Endothelial cell of umbilical vein (primary cell): ENCODE results near the gene IZUMO4. TPM values are rescaled to one million over a fixed set of nuclear protein-coding genes. Genes with fewer than 3 reads are reported as not detected.

Experiments
- BruUV-seq: library from RNA; stranded (reverse); fragments of 400-500 nt; replicated peaks from 2 replicates; lab custom pipeline; 2021; lab: Mats Ljungman, UMichigan
- CTCF ChIA-PET: fragments of 300-600, 350-600 bp; sonication (Branson Sonifier 250); formaldehyde crosslinking; loops from one replicate; lab custom pipeline; 2021; ENCODE audit warnings: antibody characterized with exemption, inconsistent platforms; lab: Charles Lee
- POLR2A ChIA-PET: fragments of 300-600, 350-600 bp; sonication (Branson Sonifier 250); formaldehyde crosslinking; loops from one replicate; lab custom pipeline; 2021; ENCODE audit warnings: antibody characterized with exemption, inconsistent platforms; lab: Charles Lee
- DNase-seq: peaks from one replicate; pipeline ENCODE4 v3.0.0-alpha.2; 2011; ENCODE audit warnings: low read depth, low spot score
- FAIRE-seq: peaks from 2 replicates; lab custom pipeline; 2011; peaks lifted over from hg19 to GRCh38; lab: Jason Lieb, UNC
- H2AFZ ChIP-seq: 2 replicates; pipeline ENCODE4 v1.6.0; 2012; ENCODE audit warnings: low read depth, low read length, control low read depth, inconsistent platforms
- H3K27ac ChIP-seq: 2 replicates; pipeline ENCODE4 v1.5.1; 2011; ENCODE audit warnings: low read depth, mild to moderate bottlenecking, control low read depth, low read length, moderate library complexity; ENCODE audit not compliant: insufficient read depth
- H3K27me3 ChIP-seq, 2 experiments: 2 replicates each; pipeline versions ENCODE4 v1.6.0 to v1.6.1; 2011; ENCODE audit warnings: low read length in 2 of 2, mixed read lengths in 1 of 2; ENCODE audit not compliant: control insufficient read depth in 2 of 2, insufficient read depth in 2 of 2
- H3K36me3 ChIP-seq, 2 experiments: 2 replicates in 1 of 2; 3 replicates in 1 of 2; pipeline ENCODE4 v1.5.1; 2011; ENCODE audit warnings: low read length in 2 of 2, mild to moderate bottlenecking in 1 of 2, moderate library complexity in 1 of 2; ENCODE audit not compliant: control insufficient read depth in 2 of 2, insufficient read depth in 2 of 2; ENCODE audit errors: extremely low read depth in 1 of 2
- H3K4me1 ChIP-seq: 3 replicates; pipeline ENCODE4 v1.5.1; 2011; ENCODE audit warnings: mild to moderate bottlenecking, low read length; ENCODE audit not compliant: control insufficient read depth, insufficient read depth; ENCODE audit errors: extremely low read depth
- H3K4me2 ChIP-seq: 2 replicates; pipeline ENCODE4 v1.6.1; 2011; ENCODE audit warnings: low read length, control low read depth, mixed read lengths; ENCODE audit not compliant: insufficient read depth
- H3K4me3 ChIP-seq, 3 experiments: fragments of 200-600 bp in 1 of 3; sonication (generic), shearing (Covaris generic) in 1 of 3; replicated peaks in 1 of 3; 2 replicates each; pipeline ENCODE4 v1.5.1; 2011 to 2016; ENCODE audit warnings: control low read depth in 3 of 3, low read length in 3 of 3, mild to moderate bottlenecking in 2 of 3, inconsistent platforms in 1 of 3, low read depth in 1 of 3, moderate library complexity in 1 of 3; ENCODE audit not compliant: insufficient read depth in 1 of 3
- H3K79me2 ChIP-seq: 2 replicates; pipeline ENCODE4 v1.6.0; 2012; ENCODE audit warnings: low read length, inconsistent platforms; ENCODE audit not compliant: control insufficient read depth, insufficient read depth
- H3K9ac ChIP-seq: replicated peaks from 2 replicates; pipeline ENCODE3; 2011; ENCODE audit warnings: low read length, control low read depth; ENCODE audit not compliant: insufficient read depth; ENCODE audit errors: extremely low read depth
- H3K9me1 ChIP-seq: replicated peaks from 3 replicates; pipeline ENCODE4 v1.6.0; 2011; ENCODE audit warnings: mild to moderate bottlenecking, low read length; ENCODE audit not compliant: control insufficient read depth, insufficient read depth; ENCODE audit errors: extremely low read depth
- H3K9me3 ChIP-seq: replicated peaks from 2 replicates; pipeline ENCODE4 v1.5.1; 2012; ENCODE audit warnings: low read length, inconsistent platforms; ENCODE audit not compliant: control insufficient read depth, insufficient read depth
- H4K20me1 ChIP-seq: replicated peaks from 2 replicates; pipeline ENCODE3; 2011; ENCODE audit warnings: mild to moderate bottlenecking, low read length; ENCODE audit not compliant: control insufficient read depth, insufficient read depth; ENCODE audit errors: extremely low read depth
- CTCF ChIP-seq, 2 donors: IDR thresholded peaks; 1 replicate in 1 of 2; 2 replicates in 1 of 2; pipeline ENCODE4 v1.5.1; 2011; ENCODE audit warnings: low read length in 2 of 2, mild to moderate bottlenecking in 2 of 2, moderate library complexity in 2 of 2, control low read depth in 1 of 2, inconsistent platforms in 1 of 2, low read depth in 1 of 2; ENCODE audit not compliant: insufficient read depth in 1 of 2; ENCODE audit errors: extremely low read depth in 1 of 2
- EZH2 ChIP-seq: IDR thresholded peaks from 2 replicates; pipeline ENCODE4 v1.6.1; 2012; ENCODE audit warnings: borderline replicate concordance, low read depth, mild to moderate bottlenecking, moderate library complexity, low read length, inconsistent platforms; ENCODE audit not compliant: severe bottlenecking
- FOS ChIP-seq: IDR thresholded peaks from 2 replicates; pipeline ENCODE4 v1.6.1; 2011; ENCODE audit warnings: mild to moderate bottlenecking, low read length, moderate library complexity, borderline replicate concordance; ENCODE audit not compliant: insufficient read depth
- GATA2 ChIP-seq: IDR thresholded peaks from 2 replicates; pipeline ENCODE4 v1.7.0; 2011; ENCODE audit warnings: low read depth, mild to moderate bottlenecking, moderate library complexity, mixed read lengths, low read length; ENCODE audit not compliant: insufficient read length, insufficient read depth
- JUN ChIP-seq: IDR thresholded peaks from 2 replicates; pipeline ENCODE4 v1.6.1; 2011; ENCODE audit warnings: borderline replicate concordance, low read depth; ENCODE audit not compliant: insufficient read length, insufficient read depth
- MAX ChIP-seq: IDR thresholded peaks from 2 replicates; pipeline ENCODE4 v1.6.1; 2011; ENCODE audit not compliant: insufficient read depth, insufficient read length
- MYC ChIP-seq: IDR thresholded peaks from one replicate; pipeline ENCODE4 v1.6.1; 2011; ENCODE audit warnings: mild to moderate bottlenecking, low read depth, low read length
- POLR2A ChIP-seq: IDR thresholded peaks from 2 replicates; pipeline ENCODE4 v1.6.1; 2012; ENCODE audit warnings: low read depth, mild to moderate bottlenecking, control low read depth, low read length
- POLR2AphosphoS5 ChIP-seq: IDR thresholded peaks from 2 replicates; pipeline ENCODE4 v1.6.1; 2012; ENCODE audit warnings: low read depth, mild to moderate bottlenecking, control low read depth, low read length, moderate library complexity; ENCODE audit not compliant: insufficient read depth
- dilution Hi-C: fragments of 300-500 bp; cut with MboI; formaldehyde crosslinking; loops from one replicate; pipeline ENCODE4 v1.15.0; 2019; ENCODE audit warnings: low sequenced_read_pairs; ENCODE audit not compliant: extremely low pct_ligation_motif_present
- intact Hi-C: fragments of 100-400 bp; cut with micrococcal nuclease; formaldehyde crosslinking; loops from one replicate; pipeline ENCODE4 v1.10.0; 2022
- polyA plus RNA-seq, 4 experiments: library from polyadenylated mRNA; depleted of rRNA in 3 of 4; stranded (reverse) in 3 of 4; unstranded in 1 of 4; fragments of >200 nt; gene quantifications; 2 replicates each; pipeline versions ENCODE4 v1.2.1 to v1.2.3, GENCODE V29; 2011 to 2012; ENCODE audit warnings: missing spikeins in 1 of 4
- total RNA-seq: library from RNA; stranded (reverse); gene quantifications from 2 replicates; pipeline ENCODE4 v1.2.3, GENCODE V29; 2021

Gene IZUMO4
- total and polyA plus RNA-seq, 2 donors (not counting 3 experiments of a cell fraction or from before 2014, with no cell fraction given) = 1.1 to 2.0 TPM

GRCh38 chr19:2099937-2100718 is 3.4 kb downstream of the IZUMO4 start:
- peaks cover 3 to 33% of the 10 kb centered on the region in 2 experiments for H3K36me3 ChIP-seq
- H3K27ac ChIP-seq = no peak overlapping the region
- dilution Hi-C loops = no loop called here
- FAIRE-seq = no peak
- H2AFZ ChIP-seq = no peak overlapping the region
- H3K27me3 ChIP-seq = no peaks in the 10 kb centered on the region
- no peaks in the 10 kb centered on the region for H3K9me3 ChIP-seq
- H3K9me1 ChIP-seq = no peaks in the 10 kb centered on the region
- no peak overlapping the region for H3K4me3 ChIP-seq
- H3K4me1 ChIP-seq = peaks cover 6% of the 10 kb centered on the region
- no peak overlapping the region for H3K9ac ChIP-seq
- no peaks in the 10 kb centered on the region for H4K20me1 ChIP-seq
- peaks cover 21% of the 10 kb centered on the region for H3K79me2 ChIP-seq
- intact Hi-C loops = no loop called here
- POLR2A ChIA-PET = no interaction called here
- H3K4me2 ChIP-seq = no peak overlapping the region
- TF ChIP-seq CTCF (IDR thresholded peaks at IDR 0.05; ENCODE audit: extremely low read depth in 1 of 2, insufficient read depth in 1 of 2, low read depth in 1 of 2, low read length in 2 of 2) = no peak
- no peak for TF ChIP-seq EZH2
- no peak for TF ChIP-seq MAX
- TF ChIP-seq MYC = no peak
- TF ChIP-seq POLR2A = no peak
- TF ChIP-seq POLR2AphosphoS5 = no peak
- TF ChIP-seq FOS = no peak
- TF ChIP-seq GATA2 = no peak
- no peak for TF ChIP-seq JUN
- no peak for DNase-seq
- CTCF ChIA-PET = no interaction called here
- BruUV-seq = no TSS peak
